GM12878 (cell line): ENCODE results near the gene HYDIN. TPM values are rescaled to one million over a fixed set of nuclear protein-coding genes. Genes with fewer than 3 reads are reported as not detected.

ENCODE experiments used
- ATAC-seq: fragments of 200-7000 bp; cut with Tn5 transposase; 3 replicates; pipeline ENCODE4 v1.9.1; 2020; ENCODE audit warnings: mild to moderate bottlenecking, moderate library complexity
- BruUV-seq: library from RNA; stranded (reverse); fragments of 400-500 nt; replicated peaks from 2 replicates; lab custom pipeline; 2021; lab: Mats Ljungman, UMichigan
- CTCF ChIA-PET: fragments of 300-600 bp; sonication (Branson Sonifier 250); formaldehyde crosslinking; extraction: SDS; loops from one replicate; lab custom pipeline; 2021; ENCODE audit warnings: inconsistent platforms; lab: Yijun Ruan, JAX
- POLR2A ChIA-PET: fragments of 350-600 bp; formaldehyde crosslinking; extraction: SDS; loops from one replicate; lab custom pipeline; 2021; ENCODE audit warnings: inconsistent platforms; lab: Charles Lee
- RAD21 ChIA-PET: fragments of 300-600 bp; sonication (Branson Sonifier 250); formaldehyde crosslinking; loops from one replicate; lab custom pipeline; 2023; ENCODE audit warnings: antibody characterized with exemption; ENCODE audit not compliant: unreplicated experiment; lab: Charles Lee
- SMC1A ChIA-PET: fragments of 300-600 bp; sonication (Branson Sonifier 250); formaldehyde crosslinking; loops from one replicate; lab custom pipeline; 2023; ENCODE audit not compliant: unreplicated experiment, uncharacterized antibody; lab: Charles Lee
- DNase-seq: peaks from one replicate; pipeline ENCODE4 v3.0.0-alpha.2; 2011; ENCODE audit warnings: low read depth, low spot score
- FAIRE-seq: peaks from 3 replicates; lab custom pipeline; 2011; peaks lifted over from hg19 to GRCh38; lab: Jason Lieb, UNC
- H2AFZ ChIP-seq: 2 replicates; pipeline ENCODE4 v1.6.0; 2011; ENCODE audit warnings: low read depth, low read length, control low read depth; ENCODE audit not compliant: control insufficient read depth
- H3K27ac ChIP-seq: 2 replicates; pipeline ENCODE4 v1.5.1; 2011; ENCODE audit warnings: control low read depth; ENCODE audit not compliant: control insufficient read depth, insufficient read depth
- H3K27me3 ChIP-seq, 2 experiments: replicated peaks in 1 of 2; 2 replicates each; pipeline versions ENCODE4 v1.6.0 to v1.6.1; 2011; ENCODE audit warnings: low read length in 1 of 2; ENCODE audit not compliant: control insufficient read depth in 2 of 2, insufficient read depth in 2 of 2
- H3K36me3 ChIP-seq, 2 experiments: 2 replicates each; pipeline ENCODE4 v1.5.1; 2011; ENCODE audit warnings: low read length in 1 of 2; ENCODE audit not compliant: control insufficient read depth in 2 of 2, insufficient read depth in 2 of 2
- H3K4me1 ChIP-seq: 2 replicates; pipeline ENCODE4 v1.6.1; 2011; ENCODE audit warnings: mild to moderate bottlenecking, low read length, moderate library complexity, mixed read lengths; ENCODE audit not compliant: control insufficient read depth, insufficient read depth
- H3K4me2 ChIP-seq: 2 replicates; pipeline ENCODE4 v1.6.0; 2011; ENCODE audit warnings: control low read depth; ENCODE audit not compliant: control insufficient read depth, insufficient read depth
- H3K4me3 ChIP-seq: fragments of 200-600 bp; sonication (generic); 2 replicates; pipeline ENCODE4 v1.5.1; 2016
- H3K79me2 ChIP-seq: 2 replicates; pipeline ENCODE4 v1.6.0; 2011; ENCODE audit warnings: low read length; ENCODE audit not compliant: control insufficient read depth, insufficient read depth
- H3K9ac ChIP-seq: 2 replicates; pipeline ENCODE4 v1.8.0; 2011; ENCODE audit warnings: low read length, control low read depth, mixed read lengths; ENCODE audit not compliant: control insufficient read depth, insufficient read depth
- H3K9me3 ChIP-seq: replicated peaks from 3 replicates; pipeline ENCODE4 v1.5.1; 2011; ENCODE audit warnings: mild to moderate bottlenecking, low read length; ENCODE audit not compliant: control insufficient read depth, insufficient read depth
- H4K20me1 ChIP-seq: 2 replicates; pipeline ENCODE4 v1.6.0; 2011; ENCODE audit not compliant: control insufficient read depth, insufficient read depth
- BCL3 ChIP-seq: IDR thresholded peaks from 2 replicates; pipeline ENCODE4 v1.6.1; 2011; ENCODE audit warnings: borderline replicate concordance, low read depth, mild to moderate bottlenecking, moderate library complexity, low read length; ENCODE audit not compliant: insufficient read depth, poor library complexity, severe bottlenecking
- ESRRA ChIP-seq: IDR thresholded peaks from 2 replicates; pipeline ENCODE4 v1.6.1; 2012; ENCODE audit warnings: mild to moderate bottlenecking, low read length, improper control_type of control experiment
- HDGF ChIP-seq: fragments of 450-650 bp; IDR thresholded peaks from 2 replicates; pipeline ENCODE4 v1.6.1; 2016; ENCODE audit warnings: antibody characterized with exemption
- NFXL1 ChIP-seq: fragments of 450-650 bp; IDR thresholded peaks from 2 replicates; pipeline ENCODE4 v1.6.1; 2017; ENCODE audit warnings: antibody characterized with exemption, mild to moderate bottlenecking, borderline replicate concordance
- POLR2AphosphoS2 ChIP-seq: IDR thresholded peaks from 2 replicates; pipeline ENCODE4 v1.6.1; 2011; ENCODE audit warnings: low read depth, mild to moderate bottlenecking, low read length, improper control_type of control experiment, moderate library complexity
- PRDM15 ChIP-seq: fragments of 450-650 bp; formaldehyde crosslinking; IDR thresholded peaks from 2 replicates; pipeline ENCODE4 v1.4.0; 2020; ENCODE audit warnings: mild to moderate bottlenecking, moderate library complexity
- RBBP5 ChIP-seq: fragments of 200-600 bp; sonication (generic); conservative IDR thresholded peaks from 2 replicates; pipeline ENCODE4 v1.6.1; 2016
- SP1 ChIP-seq: IDR thresholded peaks from one replicate; pipeline ENCODE4 v1.6.1; 2011; ENCODE audit warnings: low read depth, low read length
- SRF ChIP-seq, 2 experiments: IDR thresholded peaks; 2 replicates each; pipeline ENCODE4 v1.6.1; 2011; ENCODE audit warnings: low read depth in 2 of 2, low read length in 2 of 2, mild to moderate bottlenecking in 1 of 2, moderate library complexity in 1 of 2
- WGBS: methylation state at CpG from one replicate; pipeline ENCODE4 v1.1.6; 2016; ENCODE audit warnings: low lambda C conversion rate; ENCODE audit not compliant: insufficient replicate concordance, insufficient coverage; ENCODE audit errors: missing lambda C conversion rate; 5-methylcytosine and 5-hydroxymethylcytosine counted together
- in situ Hi-C: fragments of 300-500 bp; cut with MboI; formaldehyde crosslinking; loops from 9 replicates; pipeline ENCODE4 v1.14.3; 2018; ENCODE audit warnings: mixed read lengths
- intact Hi-C: fragments of 100-400 bp; cut with micrococcal nuclease; formaldehyde crosslinking; loops from one replicate; pipeline ENCODE4 v1.14.2; 2022; ENCODE audit not compliant: unreplicated experiment
- polyA plus RNA-seq, 11 experiments: library from polyadenylated mRNA; depleted of rRNA in 4 of 11; unstranded in 6 of 11; stranded (reverse) in 5 of 11; fragments of >200 nt; fragmentation: Nextera tagmentation in 4 of 11; fragmentation: Illumina TruSeq in 1 of 11; extraction: Ambion mirVana in 4 of 11; extraction: Trizol in 1 of 11; gene quantifications; 1 replicate in 1 of 11; 2 replicates in 10 of 11; pipeline versions ENCODE4 v1.2.1 to v1.2.3, GENCODE V29; 2011 to 2016; ENCODE audit warnings: inconsistent platforms in 2 of 11, missing spikeins in 2 of 11, low read depth in 1 of 11
- total RNA-seq, 4 experiments: library from RNA; depleted of rRNA in 3 of 4; stranded (reverse); fragments of >200 nt in 3 of 4; fragmentation: Illumina TruSeq in 1 of 4; extraction: Trizol in 1 of 4; gene quantifications; 2 replicates each; pipeline versions ENCODE4 v1.2.1 to v1.2.3, GENCODE V29; 2013 to 2021

HYDIN gene
- total and polyA plus RNA-seq, 10 of the 15 experiments (the other 5 are each of a cell fraction or from before 2014, with no cell fraction given): 0.01 to 0.30 (median 0.10) TPM; not detected in 7

GRCh38 chr16:70769761-70770160, 460.8 kb downstream of the HYDIN start:
- ChIA-PET CTCF (interaction anchor here (1.0 to 2.2 kb wide), 6 partner anchors 15 to 115 kb away, joined by 3 to 18 read pairs (median 8); no protein-coding TSS in a partner anchor), POLR2A (no interaction called here), SMC1A (interaction anchor here (1.0 to 1.5 kb wide), 2 partner anchors 89 to 91 kb away, joined by 3 read pairs; no protein-coding TSS in a partner anchor), RAD21 (no interaction called here)
- 89% methylated on average over 8 of the region's 8 CpGs for WGBS
- TF ChIP-seq ESRRA (no peak), SRF (IDR thresholded peaks at IDR 0.05; ENCODE audit: low read depth in 2 of 2, low read length in 2 of 2) (no peak), RBBP5 (no peak), POLR2AphosphoS2 (no peak)
- H3K27me3 ChIP-seq: no peaks in the 10 kb centered on the region
- ATAC-seq (no peak), DNase-seq (no peak), FAIRE-seq (no peak)
- no peak overlapping the region for H2AFZ ChIP-seq
- no peaks in the 10 kb centered on the region for H3K4me1 ChIP-seq
- no peaks in the 10 kb centered on the region for H4K20me1 ChIP-seq
- BruUV-seq: no TSS peak
- no peaks in the 10 kb centered on the region for H3K79me2 ChIP-seq
- H3K36me3 ChIP-seq: peaks cover 9 to 11% of the 10 kb centered on the region in 2 experiments; a peak in 3 of 4 replicates
- in situ Hi-C loops (no loop called here), intact Hi-C loops (loop anchor here (10.0 kb wide), 1 partner anchor 175 kb away; no protein-coding TSS in a partner anchor)
- no peak overlapping the region for H3K27ac ChIP-seq
- no peak overlapping the region for H3K9ac ChIP-seq
- H3K4me2 ChIP-seq: no peak overlapping the region
- no peaks in the 10 kb centered on the region for H3K9me3 ChIP-seq
- H3K4me3 ChIP-seq: no peak overlapping the region

DNA sequence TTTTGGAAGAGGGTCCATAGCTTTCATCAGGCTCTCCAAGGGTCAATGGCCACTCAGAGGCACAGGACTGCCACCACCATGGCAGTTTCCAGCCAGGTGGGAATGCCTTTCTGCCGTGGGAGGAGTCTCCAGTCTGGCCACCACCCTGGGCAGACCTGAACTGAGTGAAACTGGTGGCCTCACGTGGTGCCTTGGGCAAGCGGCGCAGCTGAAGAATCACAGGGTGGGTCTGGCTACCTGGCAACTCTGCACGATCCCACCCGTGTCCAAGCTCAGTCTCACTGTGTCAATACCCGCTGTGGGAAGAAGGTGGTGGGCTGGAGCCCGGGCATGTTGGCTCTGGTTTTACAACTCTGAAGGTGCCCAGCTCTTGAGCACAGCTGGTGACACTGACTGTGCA, 461.4 kb downstream of the HYDIN start:
- WGBS: 97% methylated on average over 8 of the region's 8 CpGs
- H3K27ac ChIP-seq: no peak overlapping the region
- in situ Hi-C loops (no loop called here), intact Hi-C loops (no loop called here)
- no peaks in the 10 kb centered on the region for H3K9me3 ChIP-seq
- TF ChIP-seq SP1: no peak
- no peak for TF ChIP-seq HDGF
- TF ChIP-seq BCL3: no peak
- no peak for TF ChIP-seq PRDM15 (CRISPR knock-in tag)
- TF ChIP-seq NFXL1: no peak
- no peaks in the 10 kb centered on the region for H3K4me1 ChIP-seq
- H3K27me3 ChIP-seq: no peaks in the 10 kb centered on the region
- H3K36me3 ChIP-seq: peaks cover 9 to 14% of the 10 kb centered on the region in 2 experiments; a peak in 3 of 4 replicates
- ChIA-PET CTCF (interaction anchor here (0.7 kb wide), 1 partner anchor 458 kb away, joined by 3 read pairs; no protein-coding TSS in a partner anchor), SMC1A (interaction anchor here (0.7 to 1.0 kb wide), 2 partner anchors 88 to 115 kb away, joined by 3 read pairs; no protein-coding TSS in a partner anchor), RAD21 (no interaction called here), POLR2A (no interaction called here)
- no TSS peak for BruUV-seq
- no peak overlapping the region for H2AFZ ChIP-seq
- H4K20me1 ChIP-seq: no peaks in the 10 kb centered on the region
- FAIRE-seq (no peak), ATAC-seq (no peak), DNase-seq (no peak)
- H3K4me3 ChIP-seq: no peak overlapping the region
- no peaks in the 10 kb centered on the region for H3K79me2 ChIP-seq
- no peak overlapping the region for H3K4me2 ChIP-seq
- H3K9ac ChIP-seq: no peak overlapping the region
